ENCODE measurements around the gene TRIM28.

Gene TRIM28

GRCh38 chr19:58558623-58559274, 14.9 kb downstream of the TRIM28 start:
- peak overlapping the region; percentile 58 for H3K4me3 ChIP-seq (ENCODE audit: low read depth, low read length)
- peak; percentile 92 for DNase-seq (ENCODE audit: low read depth)

GRCh38 chr19:58559275-58560006, 15.6 kb downstream of the TRIM28 start:
- DNase-seq (ENCODE audit: low read depth) = peak; percentile 75
- H3K4me3 ChIP-seq (ENCODE audit: low read depth, low read length) = peak overlapping the region; percentile 58

- no peak for DNase-seq (ENCODE audit: low read depth)
- H3K4me3 ChIP-seq (ENCODE audit: low read depth, low read length) = peak overlapping the region; percentile 58
Observed at GRCh38 chr19:58560007-58560887, 16.4 kb downstream of the TRIM28 start.

- no peak for DNase-seq (ENCODE audit: low read depth)
Observed at GRCh38 chr19:58560921-58561320, 17.1 kb downstream of the TRIM28 start.

GRCh38 chr19:58561373-58562121, 17.7 kb downstream of the TRIM28 start:
- no peak for DNase-seq (ENCODE audit: low read depth)
- H3K4me3 ChIP-seq (ENCODE audit: low read depth, low read length) = peak overlapping the region; percentile 40

More at GRCh38 chr19:58560921-58561320, 17.1 kb downstream of the TRIM28 start:
- no peak overlapping the region for H3K4me3 ChIP-seq (ENCODE audit: low read depth, low read length)

GRCh38 chr19:58562122-58563033, 18.5 kb downstream of the TRIM28 start:
- H3K4me3 ChIP-seq (ENCODE audit: low read depth, low read length) = peak overlapping the region; percentile 40
- DNase-seq (ENCODE audit: low read depth) = no peak

- H3K4me3 ChIP-seq (ENCODE audit: low read depth, low read length) = peak overlapping the region; percentile 40
- no peak for DNase-seq (ENCODE audit: low read depth)
Observed at GRCh38 chr19:58563034-58563573, 19.2 kb downstream of the TRIM28 start.

GRCh38 chr19:58563823-58564222, 20.0 kb downstream of the TRIM28 start:
- no peak overlapping the region for H3K4me3 ChIP-seq (ENCODE audit: low read depth, low read length)
- DNase-seq (ENCODE audit: low read depth) = no peak

GRCh38 chr19:58566989-58567388, 23.1 kb downstream of the TRIM28 start:
- no peak for DNase-seq (ENCODE audit: low read depth)
- H3K4me3 ChIP-seq (ENCODE audit: low read depth, low read length) = no peak overlapping the region

- DNase-seq (ENCODE audit: low read depth) = no peak
- no peak overlapping the region for H3K4me3 ChIP-seq (ENCODE audit: low read depth, low read length)
Observed at GRCh38 chr19:58568453-58569130, 24.7 kb downstream of the TRIM28 start.

- no peak for DNase-seq (ENCODE audit: low read depth)
- no peak overlapping the region for H3K4me3 ChIP-seq (ENCODE audit: low read depth, low read length)
Observed at GRCh38 chr19:58569191-58569942, 25.5 kb downstream of the TRIM28 start.

- H3K4me3 ChIP-seq (ENCODE audit: low read depth, low read length) = no peak overlapping the region
- DNase-seq (ENCODE audit: low read depth) = no peak
Observed at GRCh38 chr19:58569943-58570670, 26.2 kb downstream of the TRIM28 start.

GRCh38 chr19:58570770-58571574, 27.1 kb downstream of the TRIM28 start:
- DNase-seq (ENCODE audit: low read depth) = no peak
- H3K4me3 ChIP-seq (ENCODE audit: low read depth, low read length) = no peak overlapping the region

- no peak for DNase-seq (ENCODE audit: low read depth)
- H3K4me3 ChIP-seq (ENCODE audit: low read depth, low read length) = no peak overlapping the region
Observed at GRCh38 chr19:58571575-58571947, 27.7 kb downstream of the TRIM28 start.

- no peak for DNase-seq (ENCODE audit: low read depth)
- H3K4me3 ChIP-seq (ENCODE audit: low read depth, low read length) = peak overlapping the region; percentile 73
Observed at GRCh38 chr19:58572026-58572817, 28.4 kb downstream of the TRIM28 start.
